GM21619 (cell line): ENCODE data around the gene CHMP4B.

Experiments used
- ATAC-seq: cut with Tn5 transposase; IDR thresholded peaks from one replicate; pipeline ENCODE4 v1.9.1; 2021; ENCODE audit not compliant: unreplicated experiment

The CHMP4B gene

GRCh38 chr20:33817411-33817810 lies 6.3 kb downstream of the CHMP4B start:
- no peak for ATAC-seq

DNA sequence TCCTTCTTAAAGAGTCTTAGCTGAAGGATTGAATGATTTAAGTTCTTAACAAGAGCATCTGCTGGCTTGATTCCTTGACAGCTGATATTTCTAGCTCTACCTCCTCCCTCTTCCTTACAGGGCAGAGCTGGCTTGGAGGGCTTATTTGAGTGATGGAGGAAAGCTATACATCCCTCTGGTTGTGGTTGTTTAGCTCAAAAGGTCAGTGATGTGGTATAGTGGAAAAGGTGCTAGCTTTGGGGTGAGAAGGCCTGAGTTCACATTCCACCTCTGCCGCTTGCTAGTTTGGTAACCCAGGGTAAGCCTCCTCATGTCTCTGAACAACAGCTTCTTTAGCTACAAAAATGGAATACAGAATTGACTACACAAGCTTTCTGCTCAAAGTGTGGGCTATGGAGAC lies 8.3 kb downstream of the CHMP4B start:
- no peak for ATAC-seq

DNA sequence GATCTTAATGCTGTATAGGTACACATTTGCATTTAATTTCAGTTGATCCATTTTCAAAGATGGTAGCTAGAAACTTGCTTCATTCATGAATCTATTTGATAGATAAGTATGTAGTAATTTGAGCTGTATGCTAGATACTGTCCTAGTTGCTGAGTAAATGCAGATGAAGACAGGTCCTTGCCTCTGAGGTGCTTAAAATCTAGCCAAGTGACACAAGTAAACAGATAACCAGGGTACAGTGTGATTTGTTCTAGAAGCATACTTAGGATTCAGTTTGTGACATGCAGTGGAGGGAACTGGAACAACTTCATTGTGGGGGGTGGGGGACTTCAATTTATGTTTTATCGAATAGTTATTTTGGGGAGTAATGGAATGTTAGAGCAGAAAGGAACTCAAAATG lies 9.2 kb downstream of the CHMP4B start:
- no peak for ATAC-seq

GRCh38 chr20:33821270-33821836 lies 10.2 kb downstream of the CHMP4B start:
- no peak for ATAC-seq

DNA sequence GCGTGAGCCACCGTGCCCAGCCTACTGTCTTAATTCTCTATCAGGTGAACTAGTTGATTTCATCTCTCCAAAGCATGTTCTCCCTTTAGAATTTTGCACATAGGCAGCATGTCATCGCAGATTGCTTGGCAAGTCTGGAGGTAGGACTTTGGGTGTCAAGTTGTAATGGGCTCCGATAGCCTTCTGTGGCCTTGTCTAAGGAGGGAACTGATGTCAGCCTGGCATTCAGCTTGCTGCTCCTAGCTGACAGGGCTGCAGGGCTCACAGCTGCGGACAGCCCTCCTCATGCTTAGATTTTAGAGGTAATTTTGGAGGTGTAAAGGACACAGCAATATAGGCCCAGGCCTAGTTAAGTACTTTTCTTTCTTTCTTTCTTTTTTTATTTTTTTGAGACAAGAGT lies 11.3 kb downstream of the CHMP4B start:
- ATAC-seq = no peak

DNA sequence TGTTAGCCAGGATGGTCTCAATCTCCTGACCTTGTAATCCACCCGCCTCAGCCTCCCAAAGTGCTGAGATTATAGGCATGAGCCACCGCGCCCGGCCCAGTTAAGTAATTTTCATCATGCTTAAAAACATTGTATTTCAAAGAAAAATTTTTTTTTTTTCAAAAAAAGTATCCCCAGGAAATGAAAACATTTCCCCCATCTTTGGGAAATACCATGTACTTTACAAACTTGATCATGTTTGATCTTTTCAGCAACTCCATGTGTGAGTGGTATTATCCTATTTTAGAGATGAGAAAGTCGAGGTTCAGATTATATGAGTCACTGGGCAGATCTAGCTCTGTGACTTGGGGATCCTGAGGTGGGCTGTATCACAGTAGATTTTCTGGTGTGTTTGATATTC lies 11.8 kb downstream of the CHMP4B start:
- ATAC-seq = no peak

GRCh38 chr20:33824852-33825251 lies 13.7 kb downstream of the CHMP4B start:
- ATAC-seq = no peak

- ATAC-seq = no peak
Observed at GRCh38 chr20:33825340-33826269, 14.5 kb downstream of the CHMP4B start.

DNA sequence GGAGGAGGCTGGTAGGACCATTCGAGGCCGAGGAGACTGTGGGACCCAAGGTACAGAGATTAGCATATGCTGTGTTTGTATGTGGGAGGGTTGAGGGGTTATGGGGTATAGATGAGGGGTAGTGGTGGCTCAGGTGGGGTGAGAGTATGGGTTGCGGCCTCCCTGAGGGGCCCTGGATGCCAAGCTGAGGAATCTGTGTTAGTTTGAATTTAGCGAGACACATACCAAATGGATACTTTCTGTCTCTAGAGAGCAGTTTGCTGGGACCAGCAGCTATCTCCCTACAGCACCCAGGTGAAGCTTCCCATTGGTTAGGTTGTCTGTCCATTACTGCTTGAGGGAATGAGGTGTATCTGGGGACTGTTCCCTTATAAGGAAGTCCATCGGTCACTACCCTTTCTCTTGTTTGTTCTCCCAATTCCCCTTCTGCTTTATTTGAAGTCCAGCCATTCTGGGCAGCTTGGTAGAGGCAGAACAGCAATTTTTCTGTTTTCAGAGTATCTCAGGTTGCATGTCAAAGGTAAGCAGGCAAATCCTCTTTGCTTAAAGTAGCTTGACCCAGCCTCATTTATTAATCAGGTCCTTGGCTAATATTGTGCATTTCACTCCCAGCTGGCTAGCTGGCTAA lies 15.2 kb downstream of the CHMP4B start:
- ATAC-seq = no peak

DNA sequence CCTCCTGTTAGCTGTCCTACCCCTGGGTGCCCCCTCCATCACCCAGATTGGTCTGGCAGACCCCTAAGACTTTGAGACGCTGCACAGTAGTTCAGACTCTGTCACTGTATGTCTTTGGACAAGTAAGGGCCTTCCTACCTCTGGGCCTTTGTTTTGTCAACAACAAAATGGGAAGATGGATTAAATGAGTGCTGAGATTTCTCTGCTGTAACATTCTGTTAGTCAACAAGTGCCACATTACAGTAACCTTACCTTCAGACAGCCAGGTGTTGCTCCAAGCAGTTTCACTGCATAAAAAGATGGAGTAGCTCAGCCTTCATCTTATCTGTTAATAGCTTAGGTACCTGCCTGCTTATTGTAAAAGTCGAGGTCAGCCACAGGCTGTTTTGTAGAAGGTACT lies 16.0 kb downstream of the CHMP4B start:
- no peak for ATAC-seq

GRCh38 chr20:33827634-33828325 lies 16.6 kb downstream of the CHMP4B start:
- no peak for ATAC-seq

DNA sequence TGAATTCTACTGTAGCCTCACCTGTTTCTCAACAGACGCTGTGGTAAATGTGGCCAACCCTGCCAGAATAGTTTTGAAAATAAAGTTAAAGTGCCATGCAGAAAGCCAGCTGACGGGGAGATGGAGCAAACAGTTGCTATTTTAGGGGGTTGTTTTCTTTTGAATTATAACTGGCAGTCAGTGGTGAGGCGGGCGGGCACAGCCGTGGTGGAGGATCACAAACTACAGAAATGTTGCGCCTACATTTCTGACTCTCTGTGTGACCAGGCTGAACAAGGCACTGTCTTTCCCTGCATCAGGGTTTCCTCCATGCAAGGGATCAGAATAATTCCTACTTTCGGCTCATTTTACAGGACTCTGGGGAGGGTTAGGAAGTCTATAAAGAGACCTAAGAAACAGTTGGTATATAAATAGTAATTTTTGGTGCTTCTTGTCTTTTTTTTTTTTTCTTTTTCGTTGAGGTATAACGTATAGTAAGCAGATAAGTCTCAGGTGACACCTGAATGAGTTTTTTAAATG lies 17.2 kb downstream of the CHMP4B start:
- ATAC-seq = no peak

- no peak for ATAC-seq
Observed at GRCh38 chr20:33828967-33829560, 17.9 kb downstream of the CHMP4B start.

DNA sequence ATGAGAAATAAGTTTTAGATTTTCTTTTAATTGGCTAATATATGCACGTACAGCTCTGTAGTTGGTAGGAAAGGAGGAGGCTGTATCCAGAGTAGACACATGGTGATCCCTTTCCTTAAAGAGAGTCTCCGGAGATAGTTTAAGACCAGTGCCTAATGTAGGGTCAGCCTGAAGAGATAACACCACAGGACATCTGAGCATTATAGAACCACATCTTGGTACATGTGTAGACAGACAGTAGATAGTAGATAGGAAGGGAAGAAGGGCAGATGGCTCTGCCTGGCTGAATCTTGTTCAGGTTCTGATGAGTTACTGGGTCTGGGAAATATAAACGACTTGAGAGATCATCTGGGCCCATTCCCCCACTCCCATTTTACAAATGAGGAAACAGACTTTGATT lies 18.5 kb downstream of the CHMP4B start:
- no peak for ATAC-seq

GRCh38 chr20:33830371-33830770 lies 19.2 kb downstream of the CHMP4B start:
- no peak for ATAC-seq

DNA sequence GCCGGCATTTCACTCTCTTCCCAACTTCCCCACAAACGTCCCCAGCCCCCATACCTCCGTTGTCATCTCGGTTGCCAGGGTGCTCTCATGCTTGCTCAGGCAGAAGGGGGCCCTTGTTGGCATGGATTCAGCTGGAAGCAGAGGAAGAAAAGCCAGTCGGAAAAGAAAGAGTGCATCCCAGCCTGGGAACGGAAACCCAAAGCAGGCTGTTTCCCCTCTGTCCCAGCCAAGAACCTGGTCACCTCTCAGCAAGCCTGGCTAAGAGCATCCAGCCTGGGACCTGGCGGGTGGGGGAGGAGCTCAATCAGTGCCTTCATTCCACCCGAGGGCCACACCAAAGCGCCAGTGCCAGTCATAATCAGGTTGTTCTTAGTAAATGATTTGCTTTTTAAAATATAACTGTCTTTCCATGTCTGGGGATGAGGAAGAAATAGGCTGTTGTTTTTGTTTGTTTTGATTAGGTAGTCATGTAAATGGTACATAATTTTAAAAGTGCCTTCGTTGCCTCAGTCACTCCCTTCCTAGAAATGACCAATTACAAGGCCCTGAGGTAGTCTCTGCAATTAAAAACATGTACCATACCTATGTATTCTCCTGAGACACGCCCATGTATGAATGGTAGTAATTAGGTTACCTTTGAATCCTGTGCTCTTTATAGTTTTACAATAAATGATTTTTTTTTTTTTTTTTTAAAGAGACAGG lies 21.1 kb downstream of the CHMP4B start:
- no peak for ATAC-seq

GRCh38 chr20:33833333-33833732 lies 22.2 kb downstream of the CHMP4B start:
- no peak for ATAC-seq

DNA sequence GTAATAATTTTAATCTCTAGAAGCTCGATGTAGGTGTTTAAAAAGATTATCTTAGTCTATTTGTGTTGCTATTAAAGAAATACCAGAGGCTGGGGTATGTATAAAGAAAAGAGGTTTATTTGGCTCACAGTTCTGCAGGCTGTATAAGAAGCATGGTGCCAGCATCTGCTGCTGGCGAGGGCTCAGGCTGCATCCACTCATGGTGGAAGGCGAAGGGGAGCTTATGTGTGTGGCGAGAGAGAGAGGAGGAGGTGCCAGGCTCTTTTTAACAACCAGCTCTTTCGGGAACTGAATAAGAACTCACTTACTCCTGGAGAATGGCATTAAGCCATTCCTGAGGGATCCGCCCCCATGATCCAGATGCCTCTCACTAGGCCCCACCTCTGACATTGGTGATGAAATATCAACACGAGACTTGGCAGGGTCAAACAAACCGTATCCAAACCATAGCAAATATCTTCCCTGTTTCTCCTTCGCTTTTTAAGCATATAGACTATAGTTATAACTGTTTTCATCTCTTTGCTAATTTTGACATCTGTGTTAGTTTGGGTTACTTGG lies 24.5 kb downstream of the CHMP4B start:
- no peak for ATAC-seq

DNA sequence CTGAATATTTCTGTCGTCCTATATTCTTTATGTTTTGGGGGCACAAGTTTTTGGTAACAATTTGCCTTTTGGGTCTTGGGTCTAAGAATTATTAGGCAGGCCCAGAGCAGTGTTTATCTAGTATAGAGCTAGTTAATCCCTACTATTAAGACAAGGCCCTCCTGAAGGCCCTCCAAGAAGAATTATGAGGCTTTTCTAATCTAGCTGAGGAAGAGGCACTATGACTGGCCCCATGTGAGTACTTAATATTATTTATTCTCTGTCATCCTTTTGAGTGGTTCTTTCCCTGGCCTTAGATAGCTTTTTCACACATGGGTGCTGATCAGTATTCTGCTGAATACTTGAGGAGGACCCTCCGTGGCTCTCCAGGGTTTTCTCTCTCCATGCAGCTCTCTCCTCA lies 25.1 kb downstream of the CHMP4B start:
- ATAC-seq = no peak
